Smooth muscle cell (in vitro differentiated cells): ENCODE results near the gene EOGT. TPM values are rescaled to one million over a fixed set of nuclear protein-coding genes. Genes with fewer than 3 reads are reported as not detected.

Experiments used
- DNase-seq: peaks from one replicate; lab custom pipeline; 2025; ENCODE audit not compliant: unreplicated experiment; lab: John Stamatoyannopoulos, UW
- H2AFZ ChIP-seq: fragments of 200-600 bp; sonication (generic); 2 replicates; pipeline ENCODE4 v1.6.0; 2016; ENCODE audit warnings: antibody characterized with exemption, low read depth, mild to moderate bottlenecking
- H3F3A ChIP-seq: fragments of 200-600 bp; sonication (generic); 2 replicates; pipeline ENCODE4 v1.6.0; 2017; ENCODE audit warnings: antibody characterized with exemption, low read depth
- H3K27ac ChIP-seq: fragments of 200-600 bp; sonication (generic); 2 replicates; pipeline ENCODE4 v1.5.1; 2016; ENCODE audit warnings: low read depth, mild to moderate bottlenecking
- H3K27me3 ChIP-seq: fragments of 200-600 bp; sonication (generic); 2 replicates; pipeline ENCODE4 v1.6.1; 2016; ENCODE audit warnings: low read depth, mild to moderate bottlenecking
- H3K36me3 ChIP-seq: fragments of 200-600 bp; sonication (generic); 2 replicates; pipeline ENCODE4 v1.5.1; 2016; ENCODE audit warnings: low read depth
- H3K4me1 ChIP-seq: fragments of 200-600 bp; sonication (generic); 2 replicates; pipeline ENCODE4 v1.5.1; 2016; ENCODE audit warnings: low read depth
- H3K4me2 ChIP-seq: fragments of 200-600 bp; sonication (generic); 2 replicates; pipeline ENCODE4 v1.6.0; 2016; ENCODE audit warnings: mild to moderate bottlenecking
- H3K4me3 ChIP-seq: fragments of 200-600 bp; sonication (generic); 2 replicates; pipeline ENCODE4 v1.5.1; 2016; ENCODE audit warnings: mild to moderate bottlenecking
- H3K79me2 ChIP-seq: fragments of 200-600 bp; sonication (generic); 2 replicates; pipeline ENCODE4 v1.6.0; 2016; ENCODE audit warnings: low read depth, mild to moderate bottlenecking
- H3K9ac ChIP-seq: fragments of 200-600 bp; sonication (generic); 2 replicates; pipeline ENCODE4 v1.6.0; 2016; ENCODE audit warnings: low read depth
- H3K9me3 ChIP-seq: fragments of 200-600 bp; sonication (generic); replicated peaks from 2 replicates; pipeline ENCODE4 v1.5.1; 2016; ENCODE audit warnings: low read depth
- H4K20me1 ChIP-seq: fragments of 200-600 bp; sonication (generic); 2 replicates; pipeline ENCODE4 v1.6.0; 2016; ENCODE audit warnings: low read depth
- whole genome bisulfite sequencing: methylation state at CpG from one replicate; pipeline ENCODE4 v1.1.7; 2016; ENCODE audit warnings: low lambda C conversion rate; 5-methylcytosine and 5-hydroxymethylcytosine counted together
- polyA plus RNA-seq: library from polyadenylated mRNA; unstranded; fragments of >200 nt; fragmentation: Nextera tagmentation; extraction: Ambion mirVana; gene quantifications from 2 replicates; pipeline ENCODE4 v1.2.1, GENCODE V29; 2016
- total RNA-seq: library from RNA; depleted of rRNA; stranded (reverse); fragments of >200 nt; gene quantifications from 2 replicates; pipeline ENCODE4 v1.2.3, GENCODE V29; 2014
- TF ChIP-seq, protein P1 (sequence below): fragments of 200-600 bp; sonication (generic); IDR thresholded peaks from 2 replicates; pipeline ENCODE4 v1.5.1; 2017; ENCODE audit warnings: borderline replicate concordance, mild to moderate bottlenecking, antibody characterized with exemption; ENCODE audit not compliant: insufficient read depth, poor library complexity, severe bottlenecking

Gene EOGT
- total and polyA plus RNA-seq, 2 experiments from 2014 or later, result 21.2 to 30.6 TPM

DNA sequence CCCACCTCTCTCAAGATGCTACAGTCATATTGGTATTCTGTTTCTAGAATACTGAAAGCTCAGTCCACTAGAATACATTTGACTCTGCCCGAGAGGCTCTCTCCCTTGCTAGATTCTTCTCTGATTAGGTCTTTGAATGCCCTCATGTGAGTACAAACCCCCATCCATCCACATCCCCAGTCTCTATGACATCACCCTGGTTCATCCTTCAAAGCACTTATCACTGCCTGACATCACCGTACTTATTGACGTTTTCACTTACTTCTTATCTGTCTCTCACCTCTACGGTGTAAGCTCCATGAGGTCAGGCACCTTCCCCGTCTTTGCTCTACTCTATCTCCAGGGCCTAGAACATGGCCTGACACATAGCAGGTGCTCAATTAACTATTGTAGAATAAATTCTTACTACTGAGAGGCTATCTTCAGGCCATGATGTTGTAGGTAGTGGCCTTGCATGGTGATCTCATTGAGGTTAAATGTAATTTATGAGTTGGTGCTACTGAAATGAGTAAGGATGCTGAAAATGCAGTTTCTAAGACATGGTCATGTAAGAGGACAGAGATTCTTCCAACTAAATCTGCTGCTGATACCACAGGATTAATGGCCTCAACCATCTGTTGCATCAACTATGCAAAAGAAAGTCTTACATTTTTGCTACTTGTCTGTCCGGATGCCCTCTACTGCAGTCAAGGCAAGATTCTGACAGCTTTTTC is 26.8 kb downstream of the EOGT start:
- H2AFZ ChIP-seq, result no peak overlapping the region
- WGBS, result 89% methylated on average over 6 of the region's 6 CpGs
- H3K4me3 ChIP-seq, result no peak overlapping the region
- peaks cover 20% of the 10 kb centered on the region for H3K36me3 ChIP-seq
- no peaks in the 10 kb centered on the region for H3K4me1 ChIP-seq
- H3K27me3 ChIP-seq, result no peaks in the 10 kb centered on the region
- no peaks in the 10 kb centered on the region for H4K20me1 ChIP-seq
- TF ChIP-seq, protein P1, sequence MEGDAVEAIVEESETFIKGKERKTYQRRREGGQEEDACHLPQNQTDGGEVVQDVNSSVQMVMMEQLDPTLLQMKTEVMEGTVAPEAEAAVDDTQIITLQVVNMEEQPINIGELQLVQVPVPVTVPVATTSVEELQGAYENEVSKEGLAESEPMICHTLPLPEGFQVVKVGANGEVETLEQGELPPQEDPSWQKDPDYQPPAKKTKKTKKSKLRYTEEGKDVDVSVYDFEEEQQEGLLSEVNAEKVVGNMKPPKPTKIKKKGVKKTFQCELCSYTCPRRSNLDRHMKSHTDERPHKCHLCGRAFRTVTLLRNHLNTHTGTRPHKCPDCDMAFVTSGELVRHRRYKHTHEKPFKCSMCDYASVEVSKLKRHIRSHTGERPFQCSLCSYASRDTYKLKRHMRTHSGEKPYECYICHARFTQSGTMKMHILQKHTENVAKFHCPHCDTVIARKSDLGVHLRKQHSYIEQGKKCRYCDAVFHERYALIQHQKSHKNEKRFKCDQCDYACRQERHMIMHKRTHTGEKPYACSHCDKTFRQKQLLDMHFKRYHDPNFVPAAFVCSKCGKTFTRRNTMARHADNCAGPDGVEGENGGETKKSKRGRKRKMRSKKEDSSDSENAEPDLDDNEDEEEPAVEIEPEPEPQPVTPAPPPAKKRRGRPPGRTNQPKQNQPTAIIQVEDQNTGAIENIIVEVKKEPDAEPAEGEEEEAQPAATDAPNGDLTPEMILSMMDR, result no peak
- no peaks in the 10 kb centered on the region for H3K79me2 ChIP-seq
- H3F3A ChIP-seq, result no peaks in the 10 kb centered on the region
- H3K9ac ChIP-seq, result no peak overlapping the region
- no peaks in the 10 kb centered on the region for H3K9me3 ChIP-seq
- H3K4me2 ChIP-seq, result no peak overlapping the region
- DNase-seq, result no peak
- H3K27ac ChIP-seq, result no peak overlapping the region

DNA sequence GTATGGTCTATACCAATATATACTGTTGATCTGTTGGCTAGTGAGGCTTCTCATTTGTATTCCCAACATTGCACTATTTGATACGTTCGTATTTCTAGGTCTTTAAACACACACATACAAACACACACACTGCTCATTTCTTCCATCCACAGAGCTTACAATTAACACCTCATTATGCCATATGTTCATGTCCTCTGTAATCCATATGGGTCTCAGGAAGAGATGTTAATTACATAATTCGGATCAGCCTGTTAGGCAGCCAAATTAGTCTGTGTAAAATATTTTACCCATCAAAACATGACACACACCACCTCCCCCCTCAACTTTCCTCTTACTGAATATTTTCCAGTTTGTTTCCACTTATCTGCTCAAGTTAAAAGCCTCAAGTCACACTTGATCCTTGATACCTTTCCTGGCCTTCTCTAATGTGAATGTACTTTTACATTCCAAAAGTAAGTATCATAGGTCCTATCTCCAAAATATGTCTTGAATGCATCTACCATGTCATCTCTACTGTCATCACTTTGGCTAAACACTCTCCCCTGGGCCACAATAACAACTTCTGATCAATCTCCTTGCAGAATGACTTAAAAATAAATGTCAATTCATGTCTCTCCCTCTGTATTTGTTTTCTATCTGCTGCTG is 28.2 kb downstream of the EOGT start:
- no peaks in the 10 kb centered on the region for H4K20me1 ChIP-seq
- no peaks in the 10 kb centered on the region for H3K27me3 ChIP-seq
- TF ChIP-seq, protein P1, result no peak
- H3F3A ChIP-seq, result no peaks in the 10 kb centered on the region
- no peaks in the 10 kb centered on the region for H3K79me2 ChIP-seq
- no peak overlapping the region for H3K4me2 ChIP-seq
- H3K36me3 ChIP-seq, result peaks cover 28% of the 10 kb centered on the region
- no peak overlapping the region for H3K27ac ChIP-seq
- WGBS, result 93% methylated on average over 3 of the region's 3 CpGs
- no peak overlapping the region for H2AFZ ChIP-seq
- H3K4me1 ChIP-seq, result no peaks in the 10 kb centered on the region
- DNase-seq, result no peak
- H3K9me3 ChIP-seq, result no peaks in the 10 kb centered on the region
- H3K9ac ChIP-seq, result no peak overlapping the region
- no peak overlapping the region for H3K4me3 ChIP-seq

DNA sequence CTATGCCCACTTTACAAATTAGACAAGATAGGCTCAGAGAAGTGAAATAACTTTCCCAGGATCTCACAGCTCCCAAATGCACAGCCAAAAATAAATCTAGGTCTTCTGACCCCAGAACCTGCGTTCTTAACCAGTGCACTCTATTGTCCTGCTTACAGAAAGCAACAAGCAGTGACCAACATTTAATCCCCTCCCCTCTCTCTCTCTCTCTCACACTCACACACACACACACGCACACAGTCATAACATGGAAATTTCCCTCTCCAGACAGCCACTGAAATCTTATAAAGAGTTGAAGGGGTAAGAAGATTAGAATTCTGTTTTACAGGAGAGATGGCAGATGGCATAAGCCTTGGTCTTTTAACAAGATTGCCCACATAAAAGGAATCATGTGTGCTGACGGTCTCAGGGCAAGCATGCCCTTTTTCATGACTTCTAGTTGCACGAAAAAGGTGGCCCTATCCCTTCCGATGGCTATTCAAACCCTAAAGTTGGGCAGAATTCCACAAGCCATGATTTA is 29.4 kb downstream of the EOGT start:
- no peaks in the 10 kb centered on the region for H4K20me1 ChIP-seq
- H3F3A ChIP-seq, result no peaks in the 10 kb centered on the region
- 86% methylated on average over 5 of the region's 5 CpGs for WGBS
- no peaks in the 10 kb centered on the region for H3K27me3 ChIP-seq
- H3K79me2 ChIP-seq, result no peaks in the 10 kb centered on the region
- no peaks in the 10 kb centered on the region for H3K9me3 ChIP-seq
- DNase-seq, result no peak
- peaks cover 34% of the 10 kb centered on the region for H3K36me3 ChIP-seq
- no peak overlapping the region for H2AFZ ChIP-seq
- TF ChIP-seq, protein P1, result no peak
- no peak overlapping the region for H3K4me2 ChIP-seq
- no peak overlapping the region for H3K9ac ChIP-seq
- H3K27ac ChIP-seq, result no peak overlapping the region
- no peak overlapping the region for H3K4me3 ChIP-seq
- no peaks in the 10 kb centered on the region for H3K4me1 ChIP-seq
